Stimulated activated CD8-positive, alpha-beta memory T cell treated with anti-CD3 and anti-CD28 coated beads, Interleukin-4, amount 100 ng/mL, for 4 hours (primary cell): ENCODE measurements around the gene CYB5R4.
"Not testable (repeated sequence)": the region's sequence is repeated elsewhere in the genome, so short reads cannot be mapped to it uniquely, and the experiment has no call there.

Experiments used
- DNase-seq, 2 donors: peaks; one replicate each; pipeline ENCODE4 v3.0.0-alpha.2; 2020; ENCODE audit warnings: low read depth in 2 of 2, low spot score in 1 of 2

The CYB5R4 gene

DNA sequence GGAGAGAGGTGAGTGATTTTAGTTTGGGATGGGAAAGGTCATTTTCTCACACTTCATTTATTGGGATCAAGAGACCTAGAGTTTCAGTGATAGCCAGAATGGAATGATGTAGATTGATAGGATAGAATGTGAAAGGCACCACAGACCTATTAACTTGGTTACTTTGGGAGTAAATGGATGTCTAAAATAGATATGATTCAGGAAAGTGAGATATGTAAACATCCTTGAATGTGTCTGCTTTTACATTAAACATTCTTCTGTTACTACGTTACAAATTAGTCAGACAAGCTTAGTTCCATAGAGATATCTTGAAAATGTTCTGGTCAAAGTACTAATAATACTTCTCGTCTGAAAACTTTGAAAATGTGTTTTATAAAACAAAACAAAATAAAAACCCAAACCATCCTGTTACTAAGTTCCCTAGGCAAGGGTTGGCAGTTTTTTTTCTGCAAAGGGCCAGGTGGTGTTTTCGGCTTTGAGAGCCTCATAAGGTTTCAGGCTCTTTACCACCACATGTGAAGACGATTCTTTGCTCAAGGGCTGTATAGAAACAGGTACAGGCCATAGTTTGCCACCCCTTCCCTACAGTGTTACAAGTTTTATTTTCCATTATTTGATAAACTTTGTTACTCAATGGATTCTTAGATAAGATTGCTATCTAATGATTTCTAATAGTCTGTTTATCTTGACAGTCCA is 3.4 kb downstream of the CYB5R4 start:
- DNase-seq: no peak

DNA sequence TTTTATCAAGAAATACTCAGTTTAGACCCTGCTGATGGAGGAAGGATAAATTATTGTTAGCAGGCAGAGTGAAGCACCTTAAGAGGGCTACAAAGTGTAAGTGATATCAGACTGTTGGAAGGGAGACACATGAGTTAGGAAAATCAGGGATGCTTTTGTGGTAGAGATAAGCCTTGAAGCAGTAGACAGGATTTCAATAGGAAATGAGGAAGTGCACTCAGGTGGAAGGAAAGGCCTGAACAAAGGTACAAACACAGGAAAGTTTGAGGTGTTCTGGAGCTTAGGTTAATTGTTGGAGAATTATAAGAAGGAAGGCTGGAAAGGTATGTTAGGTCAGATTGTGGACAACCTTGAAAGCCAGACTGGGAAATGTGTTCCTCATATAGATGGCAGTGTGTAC is 7.6 kb downstream of the CYB5R4 start:
- no peak for DNase-seq

DNA sequence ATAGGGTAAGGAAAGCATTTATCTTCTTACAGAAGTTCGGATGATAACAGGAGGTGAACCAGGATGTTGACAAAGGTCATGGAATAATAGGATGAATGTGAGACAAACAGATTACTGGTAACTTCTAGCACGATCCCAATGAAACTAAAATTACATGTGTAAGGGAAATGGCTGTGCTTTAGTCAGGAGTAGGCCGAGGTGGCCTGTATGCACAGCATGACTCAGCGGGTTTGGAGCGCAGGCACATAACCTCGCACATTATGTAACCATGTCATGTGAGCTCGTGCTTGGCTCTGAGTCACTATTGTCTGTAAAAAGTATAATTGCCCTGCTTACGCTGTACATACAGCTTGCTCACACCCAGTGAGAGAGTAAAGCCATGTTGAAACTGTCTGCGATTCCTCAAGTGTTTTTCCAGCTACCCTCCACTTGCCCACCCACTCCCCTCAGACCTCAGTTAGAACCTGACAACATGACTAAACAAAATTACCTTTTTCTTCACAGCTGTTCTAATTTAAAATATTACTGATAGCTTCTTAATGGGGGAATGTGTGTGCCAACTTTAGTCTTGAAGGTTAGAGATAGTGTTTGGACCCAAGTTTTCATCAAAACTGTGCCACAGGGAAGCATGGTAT is 8.2 kb downstream of the CYB5R4 start:
- no peak for DNase-seq

DNA sequence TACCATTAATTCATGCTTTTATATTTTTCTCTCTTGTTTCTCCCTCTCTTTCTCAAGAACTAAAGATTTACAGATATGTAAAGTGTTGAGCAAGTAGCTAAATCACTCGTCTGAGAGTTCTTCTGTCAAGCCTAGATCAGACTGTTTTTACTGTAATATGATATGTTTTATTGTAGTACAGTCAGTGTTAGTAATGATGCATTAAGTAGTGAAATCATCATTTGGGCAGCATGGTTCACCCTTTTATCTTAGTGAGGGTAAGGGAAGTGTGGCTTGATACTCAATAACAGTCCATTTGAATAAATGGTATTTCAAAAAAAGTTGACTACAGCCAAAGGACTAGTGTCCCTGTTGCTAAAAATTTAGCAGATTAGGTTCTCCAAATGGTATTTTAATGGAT is 9.2 kb downstream of the CYB5R4 start:
- DNase-seq: no peak

DNA sequence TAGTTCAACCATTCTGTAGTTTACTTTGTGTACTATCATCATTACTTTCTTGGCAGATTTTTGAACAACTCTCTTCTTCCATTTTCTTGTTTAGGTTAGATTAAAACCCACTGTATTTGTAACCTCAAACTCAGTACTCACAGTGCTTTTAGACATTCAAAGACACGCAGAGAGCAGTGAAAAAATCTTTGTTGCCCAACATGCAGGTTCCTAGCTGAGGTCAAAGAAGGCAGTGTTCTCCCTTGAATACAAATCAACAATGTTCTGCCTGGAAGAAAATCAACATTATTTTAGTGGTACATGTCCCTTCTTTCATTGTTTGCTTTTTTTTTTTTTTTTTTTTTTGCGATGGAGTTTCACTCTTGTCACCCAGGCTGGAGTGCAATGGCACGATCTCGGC is 11.2 kb downstream of the CYB5R4 start:
- no peak for DNase-seq

DNA sequence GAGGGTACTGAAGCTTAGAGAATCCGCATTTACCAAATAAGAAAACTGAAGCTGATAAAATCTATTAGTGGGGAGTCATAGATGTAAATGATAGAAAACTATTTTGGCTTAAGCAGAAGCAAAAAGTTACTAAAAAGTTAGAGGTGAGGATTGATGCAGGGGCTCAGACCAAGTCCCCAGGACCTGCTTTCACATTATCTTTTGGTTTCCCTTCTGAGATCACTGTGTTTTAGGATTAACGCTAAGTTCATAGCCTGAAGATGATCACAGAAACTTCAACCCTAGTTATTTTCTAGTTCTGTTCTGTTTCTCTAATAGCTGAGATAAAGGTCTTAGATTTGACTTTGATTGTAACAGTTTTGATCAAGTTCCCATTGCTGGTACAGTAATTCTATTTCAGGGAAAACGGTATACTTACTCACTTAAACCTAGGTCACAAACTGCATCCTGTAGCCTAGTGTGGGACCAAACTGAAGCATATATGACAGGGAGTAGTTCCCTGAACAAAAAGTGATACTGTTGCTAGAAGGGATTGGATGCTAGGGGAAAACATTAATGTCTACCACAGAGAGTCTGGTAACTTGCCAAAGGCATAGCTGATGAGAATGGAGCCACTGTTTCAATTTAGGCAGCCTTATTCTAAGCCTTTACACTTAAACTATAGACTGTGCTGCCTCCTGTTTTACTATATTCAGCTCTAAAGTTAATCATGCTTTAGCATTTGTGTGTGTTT is 13.1 kb downstream of the CYB5R4 start:
- DNase-seq: no peak

DNA sequence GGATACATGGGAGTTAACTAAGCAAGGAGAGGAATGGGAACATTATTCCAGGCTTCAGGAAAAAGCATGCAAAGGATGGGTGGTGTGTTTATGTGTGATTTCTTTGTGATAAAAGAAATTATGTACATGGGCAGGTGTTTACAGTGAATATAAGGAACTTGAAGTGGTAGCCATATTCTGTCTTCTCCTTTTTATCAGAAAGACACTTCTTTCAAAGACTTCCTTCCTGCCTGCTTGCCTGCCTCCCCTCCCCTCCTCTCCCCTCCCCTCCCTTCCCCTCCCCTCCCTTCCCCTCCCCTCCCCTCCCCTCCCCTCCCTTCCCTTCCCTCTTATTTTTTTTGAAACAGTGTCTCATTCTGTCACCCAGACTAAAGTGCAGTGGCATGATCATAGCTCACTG is 14.4 kb downstream of the CYB5R4 start:
- DNase-seq: no peak

DNA sequence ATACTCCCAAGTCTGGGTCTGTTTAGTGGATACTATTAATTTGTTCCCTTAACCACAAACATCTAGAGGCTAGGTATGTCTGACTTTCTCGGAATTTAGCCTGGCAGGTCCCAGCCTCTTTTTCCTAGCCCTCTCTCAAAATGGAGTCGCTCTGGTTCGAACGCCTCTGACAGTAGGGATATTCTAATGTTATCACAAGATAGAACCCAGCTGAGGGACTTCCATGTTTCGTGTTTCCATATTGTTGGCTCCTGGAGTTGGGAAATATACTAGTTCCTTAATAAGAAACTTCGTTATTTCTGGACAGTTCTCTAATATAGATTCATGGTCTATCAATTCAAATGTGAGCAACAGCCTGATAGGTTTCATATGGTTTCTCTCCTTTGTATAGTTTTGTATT is 16.4 kb downstream of the CYB5R4 start:
- DNase-seq: no peak

DNA sequence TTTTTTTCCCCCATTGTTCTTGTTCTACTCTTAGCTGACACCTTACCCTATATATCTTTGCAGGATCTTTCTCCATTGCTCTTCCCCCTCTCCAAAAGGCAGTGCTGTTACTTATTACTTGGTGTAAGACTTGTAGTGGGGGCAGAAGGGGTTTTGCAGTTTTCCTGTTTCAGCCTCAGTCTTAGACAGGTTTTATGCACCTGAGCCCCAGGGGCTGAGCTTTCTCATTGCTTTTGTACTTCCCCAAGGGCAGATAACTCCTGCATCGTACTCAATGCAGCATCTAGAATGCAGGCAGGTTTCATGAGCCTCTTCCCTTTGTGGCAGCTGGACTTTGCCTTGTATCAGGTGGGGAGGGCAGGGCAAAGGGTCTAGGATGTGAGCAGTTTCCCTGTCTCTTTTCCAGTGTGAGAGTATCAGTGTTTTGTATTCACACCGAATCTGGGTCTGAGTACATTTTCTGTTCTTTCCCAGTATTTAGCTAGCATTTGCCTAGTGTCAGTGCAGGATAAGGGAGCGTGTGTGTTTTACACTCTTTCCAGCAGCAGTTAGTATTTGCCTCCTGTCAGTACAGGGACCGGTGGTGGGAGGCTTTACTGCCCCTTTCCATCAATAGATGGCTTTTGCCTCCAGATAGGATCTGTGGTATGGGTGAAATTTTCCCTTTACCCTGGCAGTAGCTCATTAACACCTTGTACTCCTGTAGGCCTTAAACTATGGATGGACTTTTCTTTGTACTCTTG is 19.6 kb downstream of the CYB5R4 start:
- no peak for DNase-seq

DNA sequence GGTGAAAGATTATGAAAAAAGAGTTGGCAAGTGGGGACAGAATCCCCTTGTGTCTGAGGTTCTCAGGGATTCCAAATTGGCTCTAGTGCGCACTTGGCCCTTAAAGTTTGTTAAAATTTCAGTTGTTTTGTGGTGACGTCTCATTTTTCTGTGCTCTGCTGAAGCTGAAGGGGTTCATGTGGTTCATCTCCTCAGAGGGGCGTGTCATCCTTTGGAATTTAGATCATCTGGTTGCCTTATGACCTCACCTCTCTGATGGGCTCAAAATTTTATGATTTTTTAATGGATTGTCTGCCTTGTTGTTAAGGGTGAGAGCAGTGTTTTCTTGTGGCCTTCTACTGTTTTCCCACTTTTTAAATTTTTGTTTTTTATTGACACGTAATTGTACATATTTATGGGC is 20.3 kb downstream of the CYB5R4 start:
- no peak for DNase-seq

DNA sequence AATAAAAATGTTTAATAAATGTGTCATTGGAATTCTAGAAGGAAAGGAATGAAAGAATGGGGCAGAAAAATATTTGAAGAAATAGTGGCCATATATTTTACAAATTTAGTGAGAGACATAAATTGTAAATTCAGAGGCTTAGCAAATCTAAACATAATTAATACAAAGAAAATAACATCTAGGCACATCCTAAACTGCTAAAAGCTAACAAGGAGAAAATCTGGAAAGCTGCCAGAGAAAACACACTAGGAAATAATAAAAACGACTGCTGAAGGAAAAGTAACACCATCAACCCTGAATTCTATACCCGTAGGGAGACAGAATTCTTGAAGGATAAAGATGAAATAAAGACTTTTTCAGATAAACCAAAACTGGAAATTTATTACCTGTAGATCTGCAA is 23.8 kb downstream of the CYB5R4 start:
- no peak for DNase-seq

DNA sequence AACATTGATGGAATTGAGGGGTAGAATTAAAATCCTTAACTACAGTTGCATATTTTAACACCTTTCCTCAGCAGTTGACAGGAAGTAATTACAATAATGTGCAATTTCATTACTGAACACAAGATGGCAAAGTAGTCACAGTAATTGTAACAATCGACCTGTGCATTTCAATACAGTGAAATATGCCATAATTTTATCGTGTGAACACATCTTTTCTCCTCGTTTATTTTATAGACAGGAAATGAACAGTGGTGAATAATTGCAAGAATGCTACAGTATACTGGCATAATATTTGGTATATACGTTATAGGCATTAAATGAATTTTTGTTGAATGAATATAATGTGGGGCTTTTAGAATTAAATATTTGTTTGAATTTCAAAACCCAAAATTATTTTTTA is 25.0 kb downstream of the CYB5R4 start:
- DNase-seq: no peak

DNA sequence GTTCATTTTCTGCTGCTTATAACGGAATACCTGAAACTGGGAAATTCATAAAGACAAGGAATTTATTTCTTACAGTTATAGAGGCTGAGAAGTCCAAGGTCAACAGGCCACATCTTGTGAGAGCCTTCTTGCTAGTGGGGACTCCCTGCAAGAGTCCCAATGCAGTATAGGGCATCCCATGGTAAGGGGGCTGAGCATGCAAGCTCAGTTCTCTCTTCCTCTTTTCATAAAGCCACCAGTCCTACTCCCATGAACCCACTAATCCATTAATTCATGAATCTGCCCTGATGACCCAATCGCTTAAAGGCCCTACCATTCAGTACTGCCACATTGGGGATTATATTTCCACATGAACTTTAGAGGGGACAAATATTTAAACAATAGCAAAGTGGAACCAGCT is 26.5 kb downstream of the CYB5R4 start:
- no peak for DNase-seq

DNA sequence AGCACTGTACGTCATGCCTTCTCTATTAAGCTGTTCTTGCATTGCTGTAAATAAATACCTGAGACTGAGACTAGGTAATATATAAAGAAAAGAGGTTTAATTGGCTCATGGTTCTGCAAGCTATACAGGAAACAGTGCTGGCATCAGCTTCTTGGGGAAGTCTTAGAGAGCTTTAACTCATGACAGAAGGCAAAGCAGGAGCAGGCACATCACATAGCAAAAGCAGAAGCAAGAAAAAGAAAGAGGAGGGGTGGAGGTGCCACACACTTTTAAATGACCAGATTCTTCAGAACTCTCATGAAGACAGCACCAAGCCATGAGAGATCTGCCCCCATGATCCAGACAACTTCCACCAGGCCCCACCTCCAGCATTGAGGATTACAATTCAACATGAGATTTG is 30.1 kb downstream of the CYB5R4 start:
- DNase-seq: no peak

DNA sequence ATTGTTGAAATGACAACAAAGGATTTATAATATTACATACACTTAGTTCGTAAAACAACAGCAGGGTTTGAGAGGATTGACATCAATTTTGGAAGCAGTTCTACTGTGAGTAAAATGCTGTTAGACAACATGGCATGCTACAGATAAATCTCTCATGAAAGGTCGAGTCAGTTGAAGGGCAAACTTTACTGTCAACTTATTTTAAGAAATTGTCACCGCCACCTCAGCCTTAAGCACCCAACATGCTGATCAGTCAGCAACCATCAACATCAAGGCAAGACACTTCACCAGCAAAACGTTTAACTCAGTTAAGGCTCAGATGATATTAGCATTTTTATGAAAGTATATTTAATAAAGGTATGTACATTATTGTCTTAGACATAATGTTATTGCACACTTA is 31.0 kb downstream of the CYB5R4 start:
- DNase-seq: no peak

DNA sequence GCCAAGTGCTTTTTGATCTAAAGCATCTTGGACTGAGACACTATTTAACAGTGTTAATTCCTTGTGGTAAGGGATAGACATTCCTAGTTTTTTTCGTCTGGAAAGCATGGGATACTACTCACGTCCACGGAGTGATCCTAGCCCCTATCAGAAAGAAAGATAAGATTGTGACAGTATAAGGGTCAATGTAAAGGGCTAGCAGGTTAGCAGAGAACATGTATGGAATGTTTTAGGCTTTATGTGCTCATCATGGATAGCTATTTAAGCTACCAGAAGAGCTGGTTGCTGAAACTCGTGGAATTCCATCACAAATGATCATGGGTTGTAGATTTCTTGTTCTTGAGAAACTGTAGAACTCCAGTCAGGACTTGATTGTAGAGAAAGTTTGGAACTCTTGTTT is 32.1 kb downstream of the CYB5R4 start:
- DNase-seq: no peak

DNA sequence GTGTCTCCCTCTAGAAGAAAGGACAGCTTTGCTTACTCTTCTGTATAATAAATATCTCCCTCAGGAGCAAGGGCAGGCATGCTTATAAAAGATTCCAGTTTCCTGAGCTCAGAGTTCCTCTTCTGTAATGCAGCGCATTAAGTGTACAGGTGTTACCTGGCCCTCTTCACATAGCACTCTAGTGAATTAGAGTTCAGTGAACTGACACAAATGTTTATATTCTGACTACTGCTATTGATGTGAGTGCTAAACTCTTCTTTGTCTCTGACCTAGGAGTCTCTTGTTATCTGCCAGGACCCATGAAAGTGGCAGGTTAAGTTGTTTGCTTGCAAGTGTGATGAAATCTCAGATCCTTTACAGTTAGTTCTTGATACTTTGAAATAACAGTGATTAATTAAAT is 33.5 kb downstream of the CYB5R4 start:
- DNase-seq: no peak

DNA sequence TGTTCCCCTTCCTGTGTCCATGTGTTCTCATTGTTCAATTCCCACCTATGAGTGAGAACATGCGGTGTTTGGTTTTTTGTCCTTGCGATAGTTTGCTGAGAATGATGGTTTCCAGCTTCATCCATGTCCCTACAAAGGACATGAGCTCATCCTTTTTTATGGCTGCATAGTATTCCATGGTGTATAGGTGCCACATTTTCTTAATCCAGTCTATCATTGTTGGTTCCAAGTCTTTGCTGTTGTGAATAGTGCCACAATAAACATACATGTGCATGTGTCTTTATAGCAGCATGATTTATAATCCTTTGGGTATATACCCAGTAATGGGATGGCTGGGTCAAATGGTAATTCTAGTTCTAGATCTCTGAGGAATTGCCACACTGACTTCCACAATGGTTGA is 37.6 kb downstream of the CYB5R4 start:
- DNase-seq: not testable (repeated sequence)

DNA sequence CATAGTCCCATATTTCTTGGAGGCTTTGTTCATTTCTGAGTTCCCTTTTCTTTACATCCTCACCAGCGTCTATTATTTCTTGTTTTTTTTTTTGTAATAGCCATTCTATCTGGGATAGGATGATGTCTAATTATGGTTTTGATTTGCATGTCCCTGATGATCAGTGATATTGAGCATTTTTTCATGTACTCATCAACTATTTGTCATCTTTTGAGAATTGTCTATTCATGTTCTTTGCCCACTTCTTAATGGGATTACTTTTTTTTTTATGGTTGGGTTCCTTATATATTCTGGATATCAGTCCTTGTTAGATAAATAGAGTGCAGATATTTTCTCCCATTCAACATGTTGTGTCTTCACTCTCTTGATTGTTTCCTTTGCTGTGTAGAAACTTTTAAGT is 42.1 kb downstream of the CYB5R4 start:
- DNase-seq: no peak

DNA sequence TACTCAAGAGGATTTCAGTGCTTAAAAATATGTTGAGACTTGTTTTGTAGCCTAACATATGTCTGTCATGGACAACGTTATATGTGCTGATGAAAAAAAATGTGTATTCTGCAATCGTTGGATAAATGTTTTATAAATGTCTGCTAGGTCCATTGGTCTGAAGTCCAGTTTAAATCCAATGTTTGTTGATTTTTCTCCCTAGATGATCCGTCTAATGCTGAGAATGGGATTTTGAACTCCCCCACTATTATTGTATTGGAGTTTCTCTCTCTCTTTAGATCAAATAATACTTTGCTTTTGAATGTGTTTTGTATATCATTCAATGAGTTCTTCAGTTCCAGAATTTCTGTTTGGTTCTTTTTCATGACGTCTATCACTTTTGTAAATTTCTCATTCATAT is 44.9 kb downstream of the CYB5R4 start:
- DNase-seq: no peak

DNA sequence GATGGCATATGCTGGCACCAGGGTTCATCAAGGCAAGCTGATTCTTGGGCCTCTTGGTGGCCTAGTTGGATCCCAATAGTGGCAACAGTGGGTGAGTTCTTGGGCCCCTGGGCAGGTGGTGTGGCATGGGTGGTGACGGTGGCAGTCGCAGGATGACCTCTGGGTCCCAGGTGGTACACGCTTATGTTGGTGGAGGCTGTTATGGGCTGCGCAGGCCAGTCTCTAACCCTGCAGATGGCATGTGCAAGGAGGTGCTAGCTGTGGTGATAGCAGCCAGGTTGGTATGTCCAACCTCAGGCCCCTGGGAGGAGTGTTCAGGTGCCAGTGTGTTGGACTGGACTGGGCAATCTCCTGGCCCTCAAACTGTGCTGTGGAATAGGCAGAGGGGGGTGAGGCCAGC is 46.2 kb downstream of the CYB5R4 start:
- DNase-seq: no peak
